NCI-H1092 (cell line): ENCODE measurements around the gene CRYGB.
"Not testable (repeated sequence)": the region's sequence is repeated elsewhere in the genome, so short reads cannot be mapped to it uniquely, and the experiment has no call there.

Experiments used
- DNase-seq: peaks from one replicate; lab custom pipeline; 2025; lab: John Stamatoyannopoulos, UW

CRYGB gene

GRCh38 chr2:208150094-208150493 is 4.1 kb upstream of the CRYGB start:
- no peak for DNase-seq

GRCh38 chr2:208148803-208149202 is 2.8 kb upstream of the CRYGB start:
- no peak for DNase-seq

GRCh38 chr2:208147759-208148158 is 1.8 kb upstream of the CRYGB start:
- DNase-seq = no peak

- no peak for DNase-seq
Measured at GRCh38 chr2:208147008-208147407, 1.1 kb upstream of the CRYGB start.

- no peak for DNase-seq
Measured at GRCh38 chr2:208142925-208143799, 2.8 kb downstream of the CRYGB start.

GRCh38 chr2:208142240-208142924 is 3.6 kb downstream of the CRYGB start:
- DNase-seq = peak; percentile 62

- DNase-seq = no peak
Measured at GRCh38 chr2:208139447-208139846, 6.5 kb downstream of the CRYGB start.

- DNase-seq = not testable (repeated sequence)
Measured at GRCh38 chr2:208138334-208138733, 7.6 kb downstream of the CRYGB start.

- DNase-seq = no peak
Measured at GRCh38 chr2:208136716-208137094, 9.3 kb downstream of the CRYGB start.

GRCh38 chr2:208135794-208136715 is 9.9 kb downstream of the CRYGB start:
- no peak for DNase-seq

GRCh38 chr2:208134928-208135586 is 10.9 kb downstream of the CRYGB start:
- no peak for DNase-seq

- DNase-seq = no peak
Measured at GRCh38 chr2:208130712-208131110, 15.2 kb downstream of the CRYGB start.

GRCh38 chr2:208129744-208130711 is 15.9 kb downstream of the CRYGB start, which contains the start of gene CRYGC:
Gene CRYGC, minus strand, starts transcription at chr2:208129828. Its CDS starts 36 bp downstream, at chr2:208129792.
- DNase-seq = no peak

GRCh38 chr2:208128136-208128535 is 17.8 kb downstream of the CRYGB start:
- no peak for DNase-seq

- DNase-seq = no peak
Measured at GRCh38 chr2:208127090-208127489, 18.9 kb downstream of the CRYGB start.

- no peak for DNase-seq
Measured at GRCh38 chr2:208125251-208125650, 20.7 kb downstream of the CRYGB start.

- DNase-seq = not testable (repeated sequence)
Measured at GRCh38 chr2:208124013-208124715, 21.8 kb downstream of the CRYGB start, which contains the start of gene CRYGD. Gene CRYGD, minus strand, starts transcription at chr2:208124524. Its CDS starts 51 bp downstream, at chr2:208124473.

- DNase-seq = no peak
Measured at GRCh38 chr2:208122248-208122647, 23.7 kb downstream of the CRYGB start.

GRCh38 chr2:208118918-208119317 is 27.0 kb downstream of the CRYGB start:
- DNase-seq = no peak

GRCh38 chr2:208117390-208117789 is 28.6 kb downstream of the CRYGB start:
- not testable (repeated sequence) for DNase-seq
